ENCODE data around the gene CHAT.

The CHAT gene

DNA sequence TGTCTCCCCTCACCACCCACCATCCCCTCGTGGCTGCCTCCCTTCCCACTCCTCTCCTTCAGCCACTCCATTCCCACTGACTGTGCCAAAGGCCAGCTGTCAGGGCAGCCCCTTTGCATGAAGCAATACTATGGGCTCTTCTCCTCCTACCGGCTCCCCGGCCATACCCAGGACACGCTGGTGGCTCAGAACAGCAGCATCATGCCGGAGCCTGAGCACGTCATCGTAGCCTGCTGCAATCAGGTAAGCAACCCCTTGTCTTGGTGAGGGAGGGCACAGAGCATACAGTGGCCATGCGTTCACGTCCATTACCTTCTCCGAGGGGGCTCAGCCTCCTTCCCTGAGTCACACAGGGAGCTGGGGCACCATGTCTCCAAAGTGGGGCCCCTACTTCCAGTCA, 11.6 kb downstream of the CHAT start:
- Histone ChIP-seq H3K4me3 (ENCODE audit: severe bottlenecking) (no peak overlapping the region), H3K36me3 (ENCODE audit: low read depth) (no peaks in the 10 kb centered on the region), H3K27me3 (ENCODE audit: insufficient read depth, poor library complexity, severe bottlenecking) (no peaks in the 10 kb centered on the region), H3K9me3 (ENCODE audit: severe bottlenecking) (no peaks in the 10 kb centered on the region), H3K4me1 (ENCODE audit: insufficient read depth, poor library complexity, severe bottlenecking) (no peaks in the 10 kb centered on the region), H3K27ac (ENCODE audit: poor library complexity, severe bottlenecking) (no peak overlapping the region)
- peak; percentile 28 for DNase-seq (ENCODE audit: low spot score)
- no peak for ATAC-seq (ENCODE audit: low read depth)
- TF ChIP-seq CTCF (IDR thresholded peaks at IDR 0.05; ENCODE audit: poor library complexity, severe bottlenecking), result no peak

GRCh38 chr10:49627038-49627437, 13.2 kb downstream of the CHAT start:
- H3K27ac ChIP-seq (ENCODE audit: poor library complexity, severe bottlenecking), result no peak overlapping the region
- H3K4me1 ChIP-seq (ENCODE audit: insufficient read depth, poor library complexity, severe bottlenecking), result no peaks in the 10 kb centered on the region
- no peaks in the 10 kb centered on the region for H3K9me3 ChIP-seq (ENCODE audit: severe bottlenecking)
- no peaks in the 10 kb centered on the region for H3K27me3 ChIP-seq (ENCODE audit: insufficient read depth, poor library complexity, severe bottlenecking)
- H3K4me3 ChIP-seq (ENCODE audit: severe bottlenecking), result no peak overlapping the region
- ATAC-seq (ENCODE audit: low read depth) (no peak; the same call in 2 of the 3 replicates), DNase-seq (ENCODE audit: low spot score) (peak; percentile 14)
- TF ChIP-seq CTCF (IDR thresholded peaks at IDR 0.05; ENCODE audit: poor library complexity, severe bottlenecking), result no peak
- H3K36me3 ChIP-seq (ENCODE audit: low read depth), result no peaks in the 10 kb centered on the region

GRCh38 chr10:49627644-49628247, 13.9 kb downstream of the CHAT start:
- no peak for ATAC-seq (ENCODE audit: low read depth)
- no peak overlapping the region for H3K27ac ChIP-seq (ENCODE audit: poor library complexity, severe bottlenecking)
- peak; percentile 32 for DNase-seq (ENCODE audit: low spot score)
- H3K4me1 ChIP-seq (ENCODE audit: insufficient read depth, poor library complexity, severe bottlenecking), result no peaks in the 10 kb centered on the region
- H3K27me3 ChIP-seq (ENCODE audit: insufficient read depth, poor library complexity, severe bottlenecking), result no peaks in the 10 kb centered on the region
- no peaks in the 10 kb centered on the region for H3K9me3 ChIP-seq (ENCODE audit: severe bottlenecking)
- H3K4me3 ChIP-seq (ENCODE audit: severe bottlenecking), result no peak overlapping the region
- no peaks in the 10 kb centered on the region for H3K36me3 ChIP-seq (ENCODE audit: low read depth)
- TF ChIP-seq CTCF (IDR thresholded peaks at IDR 0.05; ENCODE audit: poor library complexity, severe bottlenecking), result no peak

GRCh38 chr10:49628599-49628998, 14.8 kb downstream of the CHAT start:
- Histone ChIP-seq H3K9me3 (ENCODE audit: severe bottlenecking) (no peaks in the 10 kb centered on the region), H3K4me1 (ENCODE audit: insufficient read depth, poor library complexity, severe bottlenecking) (no peaks in the 10 kb centered on the region), H3K36me3 (ENCODE audit: low read depth) (no peaks in the 10 kb centered on the region), H3K27ac (ENCODE audit: poor library complexity, severe bottlenecking) (no peak overlapping the region), H3K27me3 (ENCODE audit: insufficient read depth, poor library complexity, severe bottlenecking) (no peaks in the 10 kb centered on the region), H3K4me3 (ENCODE audit: severe bottlenecking) (no peak overlapping the region)
- ATAC-seq (ENCODE audit: low read depth) (no peak), DNase-seq (ENCODE audit: low spot score) (peak; percentile 32)
- no peak for TF ChIP-seq CTCF (IDR thresholded peaks at IDR 0.05; ENCODE audit: poor library complexity, severe bottlenecking)

DNA sequence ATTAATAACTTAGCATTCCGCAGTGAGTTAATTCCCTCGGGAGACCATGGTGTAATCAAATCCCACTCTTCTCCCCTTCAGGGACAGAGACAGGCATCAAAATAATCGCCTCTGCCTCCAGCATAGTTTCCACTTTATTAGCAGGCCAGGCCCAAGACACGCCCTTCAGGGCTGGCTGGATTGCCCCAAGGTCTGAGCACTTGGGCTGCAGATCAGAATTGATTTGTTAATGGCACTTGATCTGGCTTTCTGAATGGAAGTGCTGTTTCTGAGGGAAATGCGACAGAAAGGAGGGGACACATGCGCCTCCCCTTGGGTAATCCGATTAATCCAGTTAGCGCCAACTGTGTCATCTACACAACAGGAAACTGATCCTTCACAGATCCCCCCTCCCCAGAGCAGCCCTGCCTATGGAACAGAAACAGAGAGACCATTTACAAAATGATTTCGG, 15.6 kb downstream of the CHAT start:
- Histone ChIP-seq H3K9me3 (ENCODE audit: severe bottlenecking) (no peaks in the 10 kb centered on the region), H3K4me3 (ENCODE audit: severe bottlenecking) (no peak overlapping the region), H3K4me1 (ENCODE audit: insufficient read depth, poor library complexity, severe bottlenecking) (no peaks in the 10 kb centered on the region), H3K27me3 (ENCODE audit: insufficient read depth, poor library complexity, severe bottlenecking) (no peaks in the 10 kb centered on the region), H3K36me3 (ENCODE audit: low read depth) (no peaks in the 10 kb centered on the region), H3K27ac (ENCODE audit: poor library complexity, severe bottlenecking) (no peak overlapping the region)
- DNase-seq (ENCODE audit: low spot score), result peak; percentile 12
- no peak for ATAC-seq (ENCODE audit: low read depth)
- TF ChIP-seq CTCF (IDR thresholded peaks at IDR 0.05; ENCODE audit: poor library complexity, severe bottlenecking), result no peak
